ENCODE results near the gene TRABD2B.

DNA sequence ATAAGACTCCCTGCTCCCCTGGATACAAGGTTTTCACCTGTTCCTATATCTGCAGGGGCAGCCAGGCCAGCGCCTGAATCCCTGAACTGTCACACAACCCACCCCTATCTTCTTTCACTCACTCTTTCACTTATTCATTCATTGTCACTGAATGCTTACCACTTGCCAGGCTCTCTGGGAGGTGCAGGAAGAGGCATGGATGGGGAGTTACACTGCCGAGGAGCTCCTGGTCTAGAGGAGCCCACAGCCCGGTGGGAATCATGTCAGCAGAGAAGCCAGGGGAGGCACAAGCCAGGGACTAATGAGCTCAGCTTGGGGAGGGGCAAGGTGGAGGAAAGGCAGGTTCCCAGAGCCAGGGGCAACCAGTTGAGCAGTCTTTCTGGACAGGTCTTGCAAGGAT, 155.8 kb downstream of the TRABD2B start:
- TF ChIP-seq, protein P1, sequence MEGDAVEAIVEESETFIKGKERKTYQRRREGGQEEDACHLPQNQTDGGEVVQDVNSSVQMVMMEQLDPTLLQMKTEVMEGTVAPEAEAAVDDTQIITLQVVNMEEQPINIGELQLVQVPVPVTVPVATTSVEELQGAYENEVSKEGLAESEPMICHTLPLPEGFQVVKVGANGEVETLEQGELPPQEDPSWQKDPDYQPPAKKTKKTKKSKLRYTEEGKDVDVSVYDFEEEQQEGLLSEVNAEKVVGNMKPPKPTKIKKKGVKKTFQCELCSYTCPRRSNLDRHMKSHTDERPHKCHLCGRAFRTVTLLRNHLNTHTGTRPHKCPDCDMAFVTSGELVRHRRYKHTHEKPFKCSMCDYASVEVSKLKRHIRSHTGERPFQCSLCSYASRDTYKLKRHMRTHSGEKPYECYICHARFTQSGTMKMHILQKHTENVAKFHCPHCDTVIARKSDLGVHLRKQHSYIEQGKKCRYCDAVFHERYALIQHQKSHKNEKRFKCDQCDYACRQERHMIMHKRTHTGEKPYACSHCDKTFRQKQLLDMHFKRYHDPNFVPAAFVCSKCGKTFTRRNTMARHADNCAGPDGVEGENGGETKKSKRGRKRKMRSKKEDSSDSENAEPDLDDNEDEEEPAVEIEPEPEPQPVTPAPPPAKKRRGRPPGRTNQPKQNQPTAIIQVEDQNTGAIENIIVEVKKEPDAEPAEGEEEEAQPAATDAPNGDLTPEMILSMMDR (IDR thresholded peaks at IDR 0.05; ENCODE audit: borderline replicate concordance, extremely low read depth, low read length, poor library complexity, severe bottlenecking), result no peak
- TF ChIP-seq EZH2 (IDR thresholded peaks at IDR 0.05; ENCODE audit: borderline replicate concordance, low read depth, low read length, severe bottlenecking), result no peak

Measured in DND-41 (cell line).